Measurements from ENCODE around the gene TRIM44. TPM values are rescaled to one million over a fixed set of nuclear protein-coding genes. Genes with fewer than 3 reads are reported as not detected.
A peak's percentile ranks its signal among the peaks of the same experiment; 100 is the strongest.

TRIM44 gene
- total RNA-seq, 1 donor from 2014 or later, result 9.7 TPM

DNA sequence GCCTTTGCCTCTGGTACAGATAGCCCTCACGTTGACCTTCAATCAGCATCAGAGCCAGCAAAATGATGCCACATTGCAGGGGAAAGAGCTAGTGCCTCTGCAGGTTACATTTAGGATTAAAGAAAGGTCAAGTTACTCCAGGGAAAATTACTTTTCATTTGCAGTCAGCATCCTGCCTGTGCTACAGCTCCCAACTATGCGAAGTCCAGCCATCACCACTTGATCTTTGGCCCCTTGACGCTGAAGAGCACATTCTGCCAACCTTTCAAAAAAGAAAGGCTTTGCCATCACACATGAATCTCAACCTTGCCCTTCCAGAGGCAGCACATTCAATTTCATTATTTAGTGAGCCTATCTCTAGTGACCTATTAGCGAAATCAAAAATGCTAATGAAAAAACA, 33.1 kb upstream of the TRIM44 start:
- Histone ChIP-seq H3K36me3 (ENCODE audit: control insufficient read depth, insufficient read depth, low read length) (no peaks in the 10 kb centered on the region), H3K27me3 (ENCODE audit: control insufficient read depth, insufficient read depth, low read length) (no peaks in the 10 kb centered on the region), H3K4me3 (ENCODE audit: low read depth, low read length) (no peak overlapping the region)
- FAIRE-seq, result no peak
- TF ChIP-seq, protein P1, sequence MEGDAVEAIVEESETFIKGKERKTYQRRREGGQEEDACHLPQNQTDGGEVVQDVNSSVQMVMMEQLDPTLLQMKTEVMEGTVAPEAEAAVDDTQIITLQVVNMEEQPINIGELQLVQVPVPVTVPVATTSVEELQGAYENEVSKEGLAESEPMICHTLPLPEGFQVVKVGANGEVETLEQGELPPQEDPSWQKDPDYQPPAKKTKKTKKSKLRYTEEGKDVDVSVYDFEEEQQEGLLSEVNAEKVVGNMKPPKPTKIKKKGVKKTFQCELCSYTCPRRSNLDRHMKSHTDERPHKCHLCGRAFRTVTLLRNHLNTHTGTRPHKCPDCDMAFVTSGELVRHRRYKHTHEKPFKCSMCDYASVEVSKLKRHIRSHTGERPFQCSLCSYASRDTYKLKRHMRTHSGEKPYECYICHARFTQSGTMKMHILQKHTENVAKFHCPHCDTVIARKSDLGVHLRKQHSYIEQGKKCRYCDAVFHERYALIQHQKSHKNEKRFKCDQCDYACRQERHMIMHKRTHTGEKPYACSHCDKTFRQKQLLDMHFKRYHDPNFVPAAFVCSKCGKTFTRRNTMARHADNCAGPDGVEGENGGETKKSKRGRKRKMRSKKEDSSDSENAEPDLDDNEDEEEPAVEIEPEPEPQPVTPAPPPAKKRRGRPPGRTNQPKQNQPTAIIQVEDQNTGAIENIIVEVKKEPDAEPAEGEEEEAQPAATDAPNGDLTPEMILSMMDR (IDR thresholded peaks at IDR 0.05; ENCODE audit: insufficient read depth, low read length, severe bottlenecking), result no peak
- no peak for DNase-seq (ENCODE audit: low read depth)

DNA sequence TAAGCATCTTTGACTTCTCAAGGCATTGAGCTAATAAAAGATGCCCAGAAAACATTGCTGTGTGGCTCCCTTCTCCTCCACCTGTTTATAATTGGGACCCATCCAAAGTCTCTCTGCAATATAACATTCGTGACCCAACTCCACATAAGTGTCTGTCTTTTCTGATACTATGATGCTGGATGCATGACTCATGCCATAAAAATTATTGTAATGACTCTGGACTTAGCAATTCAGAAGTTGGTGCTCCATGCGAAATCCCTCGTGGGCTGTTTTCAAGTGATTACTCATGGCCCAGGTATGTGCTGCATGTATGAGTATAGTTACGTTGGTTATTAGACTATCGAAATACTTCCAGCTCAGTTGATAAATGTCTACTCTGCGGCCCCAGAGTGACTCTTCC, 32.7 kb upstream of the TRIM44 start:
- FAIRE-seq (no peak), DNase-seq (ENCODE audit: low read depth) (peak; percentile 99)
- Histone ChIP-seq H3K36me3 (ENCODE audit: control insufficient read depth, insufficient read depth, low read length) (no peaks in the 10 kb centered on the region), H3K4me3 (ENCODE audit: low read depth, low read length) (no peak overlapping the region), H3K27me3 (ENCODE audit: control insufficient read depth, insufficient read depth, low read length) (no peaks in the 10 kb centered on the region)
- TF ChIP-seq, protein P1 (IDR thresholded peaks at IDR 0.05; ENCODE audit: insufficient read depth, low read length, severe bottlenecking), result no peak

- H3K27me3 ChIP-seq (ENCODE audit: control insufficient read depth, insufficient read depth, low read length), result no peaks in the 10 kb centered on the region
- TF ChIP-seq, protein P1 (IDR thresholded peaks at IDR 0.05; ENCODE audit: insufficient read depth, low read length, severe bottlenecking), result no peak
- H3K4me3 ChIP-seq (ENCODE audit: low read depth, low read length), result no peak overlapping the region
- DNase-seq (ENCODE audit: low read depth), result no peak
- no peaks in the 10 kb centered on the region for H3K36me3 ChIP-seq (ENCODE audit: control insufficient read depth, insufficient read depth, low read length)
- no peak for FAIRE-seq
Observed at GRCh38 chr11:35631891-35632290, 30.7 kb upstream of the TRIM44 start.

DNA sequence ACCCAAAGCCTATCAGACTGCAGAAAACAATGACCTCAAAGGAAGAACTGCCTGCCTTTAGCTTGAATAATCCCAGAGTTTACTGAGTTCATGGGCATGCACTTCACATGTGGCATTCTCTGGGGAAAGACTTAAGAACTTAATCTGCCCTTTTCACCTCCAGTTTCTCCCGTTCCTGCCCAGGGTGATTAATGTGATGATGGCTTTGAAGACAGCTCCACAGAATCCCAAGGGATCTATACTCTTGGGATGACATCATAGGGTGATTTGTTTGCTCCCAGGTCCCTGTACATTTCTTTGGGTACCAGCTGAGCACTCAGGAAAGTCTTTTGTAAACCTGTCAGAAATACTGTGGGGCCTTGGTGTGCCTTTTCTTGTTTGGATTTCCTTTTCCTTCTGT, 30.3 kb upstream of the TRIM44 start:
- no peaks in the 10 kb centered on the region for H3K27me3 ChIP-seq (ENCODE audit: control insufficient read depth, insufficient read depth, low read length)
- H3K36me3 ChIP-seq (ENCODE audit: control insufficient read depth, insufficient read depth, low read length), result no peaks in the 10 kb centered on the region
- no peak overlapping the region for H3K4me3 ChIP-seq (ENCODE audit: low read depth, low read length)
- TF ChIP-seq, protein P1 (IDR thresholded peaks at IDR 0.05; ENCODE audit: insufficient read depth, low read length, severe bottlenecking), result no peak
- FAIRE-seq, result no peak
- DNase-seq (ENCODE audit: low read depth), result no peak

DNA sequence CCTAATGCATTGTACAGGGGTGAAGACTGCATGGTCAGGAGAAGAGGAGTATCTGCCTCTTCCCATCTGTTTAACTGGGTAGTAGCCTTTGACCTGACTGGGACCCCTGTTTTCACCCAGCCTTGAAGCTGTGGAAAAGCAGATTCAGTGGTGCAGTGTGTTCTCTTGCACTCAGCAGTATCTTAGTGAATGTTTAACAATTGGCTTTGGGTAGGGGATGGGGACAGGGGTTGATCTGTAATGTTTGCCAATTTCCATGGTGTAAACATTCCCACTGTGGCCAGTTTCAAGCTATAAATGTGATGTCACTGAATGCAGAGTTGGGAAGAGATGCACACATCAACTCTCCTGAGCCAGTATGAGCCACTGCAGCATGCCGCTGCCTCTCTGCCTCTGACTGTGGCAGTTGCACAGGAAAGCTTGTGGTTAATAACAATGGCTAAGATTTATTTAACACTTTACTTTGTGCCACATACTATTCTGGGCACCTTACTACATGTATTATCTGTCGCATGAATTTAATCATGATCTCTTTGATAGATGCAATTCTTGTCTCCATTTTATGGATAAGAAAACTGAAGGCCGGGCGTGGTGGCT, 28.6 kb upstream of the TRIM44 start:
- H3K27me3 ChIP-seq (ENCODE audit: control insufficient read depth, insufficient read depth, low read length), result no peaks in the 10 kb centered on the region
- TF ChIP-seq, protein P1 (IDR thresholded peaks at IDR 0.05; ENCODE audit: insufficient read depth, low read length, severe bottlenecking), result no peak
- no peak overlapping the region for H3K4me3 ChIP-seq (ENCODE audit: low read depth, low read length)
- FAIRE-seq (no peak), DNase-seq (ENCODE audit: low read depth) (no peak)
- H3K36me3 ChIP-seq (ENCODE audit: control insufficient read depth, insufficient read depth, low read length), result no peaks in the 10 kb centered on the region

- TF ChIP-seq, protein P1 (IDR thresholded peaks at IDR 0.05; ENCODE audit: insufficient read depth, low read length, severe bottlenecking), result no peak
- Histone ChIP-seq H3K27me3 (ENCODE audit: control insufficient read depth, insufficient read depth, low read length) (no peaks in the 10 kb centered on the region), H3K36me3 (ENCODE audit: control insufficient read depth, insufficient read depth, low read length) (no peaks in the 10 kb centered on the region), H3K4me3 (ENCODE audit: low read depth, low read length) (no peak overlapping the region)
- DNase-seq (ENCODE audit: low read depth), result no peak
- FAIRE-seq, result no peak
Observed at GRCh38 chr11:35635933-35636332, 26.6 kb upstream of the TRIM44 start.
